Mucosa of rectum (tissue), 2 donors: ENCODE results near the gene PHKA1.
"Not testable (repeated sequence)": the region's sequence is repeated elsewhere in the genome, so short reads cannot be mapped to it uniquely, and the experiment has no call there.

ENCODE experiments used
- H3K27ac ChIP-seq, 2 donors: one replicate each; pipeline ENCODE4 v1.7.0; 2013; ENCODE audit warnings: inconsistent platforms in 2 of 2, low read depth in 2 of 2, low read length in 2 of 2
- H3K27me3 ChIP-seq, 2 donors: one replicate each; pipeline ENCODE4 v1.7.0; 2013; ENCODE audit warnings: low read length in 2 of 2; ENCODE audit not compliant: control insufficient read depth in 2 of 2, insufficient read depth in 2 of 2
- H3K36me3 ChIP-seq, 2 donors: one replicate each; pipeline ENCODE4 v1.7.0; 2013; ENCODE audit warnings: low read length in 2 of 2; ENCODE audit not compliant: control insufficient read depth in 2 of 2, insufficient read depth in 2 of 2
- H3K4me1 ChIP-seq, 2 donors: one replicate each; pipeline ENCODE4 v1.7.0; 2013; ENCODE audit warnings: low read length in 2 of 2, mild to moderate bottlenecking in 1 of 2; ENCODE audit not compliant: control insufficient read depth in 2 of 2, insufficient read depth in 2 of 2
- H3K4me3 ChIP-seq, 2 donors: one replicate each; pipeline ENCODE4 v1.7.0; 2013; ENCODE audit warnings: low read length in 2 of 2
- H3K9ac ChIP-seq, 2 donors: one replicate each; pipeline ENCODE4 v1.7.0; 2013; ENCODE audit warnings: low read length in 2 of 2, low read depth in 1 of 2, mild to moderate bottlenecking in 1 of 2
- H3K9me3 ChIP-seq, 2 donors: one replicate each; pipeline ENCODE4 v1.7.0; 2013; ENCODE audit warnings: low read length in 2 of 2; ENCODE audit not compliant: control insufficient read depth in 2 of 2
- donor health status: healthy.
- donor health status: Normal muscosa, but diverticular disease.

Gene PHKA1

GRCh38 chrX:72552443-72552842, 161.7 kb downstream of the PHKA1 start:
- not testable (repeated sequence) for H3K4me3 ChIP-seq, H3K4me1 ChIP-seq, H3K9me3 ChIP-seq, H3K9ac ChIP-seq, H3K27ac ChIP-seq, H3K27me3 ChIP-seq, H3K36me3 ChIP-seq

GRCh38 chrX:72545990-72546389, 168.1 kb downstream of the PHKA1 start:
- H3K9me3 ChIP-seq: no peaks in the 10 kb centered on the region
- H3K27me3 ChIP-seq: peaks cover 0 to 2% of the 10 kb centered on the region in 2 donors
- no peaks in the 10 kb centered on the region for H3K36me3 ChIP-seq
- H3K4me1 ChIP-seq: peaks cover 0 to 8% of the 10 kb centered on the region in 2 donors
- no peak overlapping the region for H3K4me3 ChIP-seq
- H3K27ac ChIP-seq: no peak overlapping the region
- no peak overlapping the region for H3K9ac ChIP-seq

DNA sequence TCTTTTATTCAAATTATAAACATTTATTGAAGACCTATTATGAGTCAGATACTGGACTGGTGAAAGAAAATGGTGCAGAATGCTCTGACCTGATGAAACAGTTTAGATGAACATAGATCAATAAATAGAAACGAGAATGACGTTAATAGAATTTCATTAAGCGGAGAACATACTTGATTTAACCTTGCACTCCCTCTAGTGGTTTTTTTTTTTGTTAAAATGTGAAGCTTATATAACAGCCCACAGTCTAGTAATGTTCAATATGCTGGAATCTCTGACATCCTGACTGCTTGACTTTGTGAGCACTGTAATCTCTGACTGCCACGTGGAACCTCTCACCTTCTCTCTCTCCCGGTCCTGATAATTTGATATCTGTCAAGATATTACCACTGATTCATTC, 173.8 kb downstream of the PHKA1 start:
- H3K27me3 ChIP-seq: peaks cover 0 to 2% of the 10 kb centered on the region in 2 donors

GRCh38 chrX:72539822-72540221, 174.3 kb downstream of the PHKA1 start:
- Histone ChIP-seq H3K9me3 (no peaks in the 10 kb centered on the region), H3K9ac (no peak overlapping the region), H3K4me1 (no peaks in the 10 kb centered on the region), H3K27ac (no peak overlapping the region), H3K27me3 (peaks cover 2 to 3% of the 10 kb centered on the region in 2 donors), H3K4me3 (no peak overlapping the region), H3K36me3 (no peaks in the 10 kb centered on the region)

More for the DNA sequence above, 173.8 kb downstream of the PHKA1 start:
- H3K27ac ChIP-seq: no peak overlapping the region
- H3K36me3 ChIP-seq: no peaks in the 10 kb centered on the region
- no peak overlapping the region for H3K4me3 ChIP-seq
- H3K9ac ChIP-seq: no peak overlapping the region
- no peaks in the 10 kb centered on the region for H3K9me3 ChIP-seq
- H3K4me1 ChIP-seq: no peaks in the 10 kb centered on the region

GRCh38 chrX:72536542-72536941, 177.6 kb downstream of the PHKA1 start:
- Histone ChIP-seq H3K27ac (no peak overlapping the region), H3K4me1 (no peaks in the 10 kb centered on the region), H3K27me3 (peaks cover 0 to 3% of the 10 kb centered on the region in 2 donors), H3K9me3 (no peaks in the 10 kb centered on the region), H3K36me3 (no peaks in the 10 kb centered on the region), H3K4me3 (no peak overlapping the region), H3K9ac (no peak overlapping the region)

DNA sequence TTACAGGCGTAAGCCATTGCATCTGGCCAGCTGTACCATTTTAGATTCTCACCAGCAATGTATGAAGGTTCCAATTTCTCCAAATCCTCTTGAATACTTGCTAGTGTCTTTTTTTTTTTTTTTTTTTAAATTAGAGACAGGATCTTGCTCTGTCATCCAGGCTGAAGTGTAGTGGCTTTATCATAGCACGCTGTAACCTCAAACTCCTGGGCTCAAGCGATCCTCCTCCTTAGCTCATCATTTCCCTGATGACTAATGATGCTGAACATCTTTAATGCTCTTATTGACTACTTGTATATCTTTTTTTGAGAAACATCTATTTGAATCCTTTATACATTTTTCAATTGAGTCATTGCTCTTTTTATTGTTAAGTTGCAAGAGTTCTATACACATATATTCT, 181.7 kb downstream of the PHKA1 start:
- H3K4me3 ChIP-seq: no peak overlapping the region
- no peaks in the 10 kb centered on the region for H3K9me3 ChIP-seq
- no peaks in the 10 kb centered on the region for H3K36me3 ChIP-seq
- no peak overlapping the region for H3K9ac ChIP-seq
- H3K27me3 ChIP-seq: peaks cover 0 to 8% of the 10 kb centered on the region in 2 donors
- H3K4me1 ChIP-seq: no peaks in the 10 kb centered on the region
- H3K27ac ChIP-seq: no peak overlapping the region
